A549 (cell line): ENCODE results near the gene SYPL1. TPM values are rescaled to one million over a fixed set of nuclear protein-coding genes. Genes with fewer than 3 reads are reported as not detected.

Experiments
- ATAC-seq, 2 experiments: fragments of 200-7000 bp in 1 of 2; fragments of >200 bp in 1 of 2; cut with Nextera tagmentation in 1 of 2; cut with Tn5 transposase in 1 of 2; 3 replicates each; pipeline versions ENCODE4 v1.8.0 to v1.9.1; 2018 to 2020; ENCODE audit warnings: mild to moderate bottlenecking in 1 of 2, moderate library complexity in 1 of 2
- CTCF ChIA-PET: fragments of 300-600 bp; sonication (Branson Sonifier 250); formaldehyde crosslinking; extraction: SDS; loops from one replicate; lab custom pipeline; 2021; ENCODE audit warnings: antibody characterized with exemption, inconsistent platforms; lab: Yijun Ruan, JAX
- POLR2A ChIA-PET: fragments of 350-600 bp; formaldehyde crosslinking; extraction: SDS; loops from one replicate; lab custom pipeline; 2021; ENCODE audit warnings: antibody characterized with exemption, inconsistent platforms; lab: Yijun Ruan, JAX
- DNase-seq, 2 experiments: peaks; one replicate each; pipeline versions ENCODE4 v3.0.0 to v3.0.0-alpha.2; 2011 to 2016; ENCODE audit warnings: low read depth in 1 of 2, low spot score in 1 of 2
- FAIRE-seq: peaks from 2 replicates; lab custom pipeline; 2011; peaks lifted over from hg19 to GRCh38; lab: Jason Lieb, UNC
- H3K27ac ChIP-seq, 2 experiments: fragments of >200 bp; sonication (Bioruptor Twin); formaldehyde crosslinking; 3 replicates each; pipeline ENCODE4 v1.5.1; 2016 to 2017
- H3K4me1 ChIP-seq: fragments of >200 bp; sonication (Bioruptor Twin); formaldehyde crosslinking; 3 replicates; pipeline ENCODE4 v1.6.1; 2016
- H3K4me2 ChIP-seq: fragments of >200 bp; sonication (Bioruptor Twin); formaldehyde crosslinking; 3 replicates; pipeline ENCODE4 v1.6.1; 2016
- H3K4me3 ChIP-seq: fragments of >200 bp; sonication (Bioruptor Twin); formaldehyde crosslinking; 3 replicates; pipeline ENCODE4 v1.5.1; 2016
- H3K9me3 ChIP-seq: fragments of >200 bp; sonication (Bioruptor Twin); formaldehyde crosslinking; 3 replicates; pipeline ENCODE4 v1.6.1; 2016
- BCL3 ChIP-seq: fragments of >200 bp; sonication (Bioruptor Twin); formaldehyde crosslinking; IDR thresholded peaks from 3 replicates; pipeline ENCODE4 v1.6.1; 2016
- CBX8 ChIP-seq: fragments of 200-600 bp; sonication (generic); IDR thresholded peaks from 2 replicates; pipeline ENCODE4 v1.6.1; 2016
- CEBPB ChIP-seq, 2 experiments: fragments of >200 bp in 1 of 2; sonication (Bioruptor Twin) in 1 of 2; formaldehyde crosslinking in 1 of 2; IDR thresholded peaks; 2 replicates each; pipeline ENCODE4 v1.6.1; 2012 to 2016
- CTCF ChIP-seq: fragments of >200 bp; sonication (Bioruptor Twin); formaldehyde crosslinking; IDR thresholded peaks from 3 replicates; pipeline ENCODE4 v1.5.1; 2016
- EHF ChIP-seq: fragments of 250-450 bp; sonication (Bioruptor Pico); IDR thresholded peaks from 2 replicates; pipeline ENCODE4 v1.5.0; 2020; ENCODE audit warnings: mild to moderate bottlenecking
- ESRRA ChIP-seq: fragments of 150-350 bp; IDR thresholded peaks from 2 replicates; pipeline ENCODE4 v1.6.1; 2014; ENCODE audit warnings: mild to moderate bottlenecking, low read length, borderline replicate concordance
- FOSB ChIP-seq: fragments of 250-450 bp; sonication (Bioruptor Pico); IDR thresholded peaks from 2 replicates; pipeline ENCODE4 v1.5.0; 2020; ENCODE audit warnings: mild to moderate bottlenecking, moderate library complexity
- FOSL2 ChIP-seq, 2 experiments: fragments of 450-650 bp in 1 of 2; fragments of >200 bp in 1 of 2; sonication (Bioruptor Twin) in 1 of 2; formaldehyde crosslinking; IDR thresholded peaks; 2 replicates each; pipeline versions ENCODE4 v1.5.0 to v1.6.1; 2016 to 2020; ENCODE audit warnings: mild to moderate bottlenecking in 1 of 2, moderate library complexity in 1 of 2
- GATA3 ChIP-seq: IDR thresholded peaks from 2 replicates; pipeline ENCODE4 v1.6.1; 2012; ENCODE audit warnings: borderline replicate concordance
- HES2 ChIP-seq: fragments of >200 bp; sonication (Bioruptor Twin); formaldehyde crosslinking; IDR thresholded peaks from 2 replicates; pipeline ENCODE4 v1.6.1; 2016
- JUNB ChIP-seq: fragments of >200 bp; sonication (Bioruptor Twin); formaldehyde crosslinking; IDR thresholded peaks from 2 replicates; pipeline ENCODE4 v1.6.1; 2016
- KDM5A ChIP-seq: fragments of 200-600 bp; sonication (generic); IDR thresholded peaks from 2 replicates; pipeline ENCODE4 v1.6.1; 2016; ENCODE audit warnings: antibody characterized with exemption, mild to moderate bottlenecking
- MAFK ChIP-seq: fragments of 450-650 bp; IDR thresholded peaks from 2 replicates; pipeline ENCODE4 v1.6.1; 2014; ENCODE audit not compliant: partially characterized antibody
- NFE2L2 ChIP-seq: fragments of 150-350 bp; conservative IDR thresholded peaks from 2 replicates; pipeline ENCODE4 v1.6.1; 2014; ENCODE audit warnings: low read length
- POLR2A ChIP-seq: IDR thresholded peaks from 2 replicates; pipeline ENCODE4 v1.6.1; 2012; ENCODE audit warnings: mild to moderate bottlenecking, low read length
- RARB ChIP-seq: fragments of 250-450 bp; sonication (Bioruptor Pico); IDR thresholded peaks from 2 replicates; pipeline ENCODE4 v1.8.0; 2021; ENCODE audit warnings: mild to moderate bottlenecking, moderate library complexity
- REST ChIP-seq: fragments of 200-600 bp; sonication (generic); IDR thresholded peaks from 2 replicates; pipeline ENCODE4 v1.6.1; 2016; ENCODE audit warnings: antibody characterized with exemption, mild to moderate bottlenecking, moderate library complexity
- RFX5 ChIP-seq: fragments of 450-650 bp; IDR thresholded peaks from 2 replicates; pipeline ENCODE4 v1.7.1; 2014; ENCODE audit warnings: antibody characterized with exemption, mild to moderate bottlenecking, moderate library complexity
- TFCP2L1 ChIP-seq: fragments of 250-450 bp; sonication (Bioruptor Pico); IDR thresholded peaks from 2 replicates; pipeline ENCODE4 v1.5.0; 2021; ENCODE audit warnings: mild to moderate bottlenecking
- ZFP36 ChIP-seq: fragments of 450-650 bp; IDR thresholded peaks from 2 replicates; pipeline ENCODE4 v1.6.1; 2014; ENCODE audit warnings: borderline replicate concordance; ENCODE audit not compliant: partially characterized antibody
- WGBS: methylation state at CpG from one replicate; pipeline ENCODE4 v1.1.6; 2017; ENCODE audit errors: missing lambda C conversion rate; 5-methylcytosine and 5-hydroxymethylcytosine counted together
- polyA plus RNA-seq, 4 experiments: library from polyadenylated mRNA; depleted of rRNA in 3 of 4; stranded (reverse); fragments of >200 nt; fragmentation: RNase III in 1 of 4; extraction: RNeasy Plus Mini Kit Qiagen cat#74134 plus additional on column Dnase treatment in 1 of 4; gene quantifications; 2 replicates in 3 of 4; 3 replicates in 1 of 4; pipeline ENCODE4 v1.2.3, GENCODE V29; 2011 to 2017
- TF ChIP-seq, protein P1 (sequence below): IDR thresholded peaks from 2 replicates; pipeline ENCODE4 v1.6.1; 2012

Gene SYPL1
- polyA plus RNA-seq, 2 of the 4 experiments (the other 2 are of a cell fraction), result 102 to 131 TPM

- ATAC-seq (no peak), DNase-seq (no peak), FAIRE-seq (no peak)
- Histone ChIP-seq H3K9me3 (no peaks in the 10 kb centered on the region), H3K4me3 (no peak overlapping the region), H3K27ac (no peak overlapping the region), H3K4me1 (peaks cover 6% of the 10 kb centered on the region; the same call in 1 of the 3 replicates), H3K4me2 (no peak overlapping the region)
- ChIA-PET CTCF (interaction anchor here (0.8 to 2.6 kb wide), 4 partner anchors 10 to 518 kb away, joined by 3 to 7 read pairs (median 5); no protein-coding TSS in a partner anchor), POLR2A (no interaction called here)
- WGBS, result 93% methylated on average over 3 of the region's 3 CpGs
- TF ChIP-seq POLR2A, result no peak
- no peak for TF ChIP-seq FOSL2 (IDR thresholded peaks at IDR 0.05)
- no peak for TF ChIP-seq FOSL2 (CRISPR knock-in tag; IDR thresholded peaks at IDR 0.05)
- TF ChIP-seq, protein P1, sequence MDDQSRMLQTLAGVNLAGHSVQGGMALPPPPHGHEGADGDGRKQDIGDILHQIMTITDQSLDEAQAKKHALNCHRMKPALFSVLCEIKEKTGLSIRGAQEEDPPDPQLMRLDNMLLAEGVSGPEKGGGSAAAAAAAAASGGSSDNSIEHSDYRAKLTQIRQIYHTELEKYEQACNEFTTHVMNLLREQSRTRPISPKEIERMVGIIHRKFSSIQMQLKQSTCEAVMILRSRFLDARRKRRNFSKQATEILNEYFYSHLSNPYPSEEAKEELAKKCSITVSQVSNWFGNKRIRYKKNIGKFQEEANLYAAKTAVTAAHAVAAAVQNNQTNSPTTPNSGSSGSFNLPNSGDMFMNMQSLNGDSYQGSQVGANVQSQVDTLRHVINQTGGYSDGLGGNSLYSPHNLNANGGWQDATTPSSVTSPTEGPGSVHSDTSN, result no peak
- TF ChIP-seq KDM5A, result no peak
- TF ChIP-seq RARB (CRISPR knock-in tag), result no peak
- no peak for TF ChIP-seq HES2
These were observed 12.6 kb downstream of the SYPL1 start for GRCh38 chr7:106099539-106099938.

- POLR2A ChIA-PET, result no interaction called here
- no peak for FAIRE-seq
These were observed 13.2 kb downstream of the SYPL1 start for GRCh38 chr7:106098889-106099288.

More at GRCh38 chr7:106098889-106099288, 13.2 kb downstream of the SYPL1 start:
- CTCF ChIA-PET, result interaction anchor here (2.6 kb wide), 1 partner anchor 9 kb away, joined by 7 read pairs; no protein-coding TSS in a partner anchor
- DNase-seq (no peak), ATAC-seq (no peak)
- no peak overlapping the region for H3K27ac ChIP-seq
- peaks cover 6% of the 10 kb centered on the region; the same call in 1 of the 3 replicates for H3K4me1 ChIP-seq
- no peak overlapping the region for H3K4me3 ChIP-seq
- no peaks in the 10 kb centered on the region for H3K9me3 ChIP-seq
- no peak overlapping the region for H3K4me2 ChIP-seq
- TF ChIP-seq CBX8 (no peak), REST (no peak), EHF (CRISPR knock-in tag) (no peak), POLR2A (no peak), BCL3 (no peak), CTCF (no peak), TFCP2L1 (no peak), GATA3 (no peak), HES2 (no peak), RFX5 (no peak), CEBPB (IDR thresholded peaks at IDR 0.05) (no peak), ZFP36 (no peak), NFE2L2 (no peak), JUNB (no peak), ESRRA (no peak), MAFK (no peak), FOSB (CRISPR knock-in tag) (no peak)
